ENCODE data around the gene DNMT3B. TPM values are rescaled to one million over a fixed set of nuclear protein-coding genes. Genes with fewer than 3 reads are reported as not detected.

DNMT3B gene
- total and polyA plus RNA-seq, 12 donors = 0.27 to 1.8 (median 0.68) TPM

DNA sequence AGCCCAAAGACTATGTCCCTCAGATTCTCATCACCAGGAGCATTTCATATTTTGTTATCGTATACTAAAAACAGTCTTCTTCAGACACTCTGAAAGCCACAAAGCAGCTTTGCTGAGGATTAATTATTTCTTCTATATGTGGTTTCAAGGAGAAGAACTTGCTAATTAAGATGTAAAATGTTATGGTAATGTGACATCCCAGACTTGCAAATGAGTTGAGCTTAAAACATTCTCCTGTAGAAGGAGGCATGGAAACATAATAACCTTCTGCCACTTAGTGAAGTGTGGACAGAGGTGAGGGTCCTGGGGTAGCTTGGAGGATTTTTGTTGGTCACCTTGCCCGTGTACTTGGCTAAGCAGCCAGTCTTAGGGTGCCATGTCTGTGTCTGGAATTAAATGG lies 40.9 kb downstream of the DNMT3B start:
- H3K4me3 ChIP-seq = no peak overlapping the region
- TF ChIP-seq, protein P1, sequence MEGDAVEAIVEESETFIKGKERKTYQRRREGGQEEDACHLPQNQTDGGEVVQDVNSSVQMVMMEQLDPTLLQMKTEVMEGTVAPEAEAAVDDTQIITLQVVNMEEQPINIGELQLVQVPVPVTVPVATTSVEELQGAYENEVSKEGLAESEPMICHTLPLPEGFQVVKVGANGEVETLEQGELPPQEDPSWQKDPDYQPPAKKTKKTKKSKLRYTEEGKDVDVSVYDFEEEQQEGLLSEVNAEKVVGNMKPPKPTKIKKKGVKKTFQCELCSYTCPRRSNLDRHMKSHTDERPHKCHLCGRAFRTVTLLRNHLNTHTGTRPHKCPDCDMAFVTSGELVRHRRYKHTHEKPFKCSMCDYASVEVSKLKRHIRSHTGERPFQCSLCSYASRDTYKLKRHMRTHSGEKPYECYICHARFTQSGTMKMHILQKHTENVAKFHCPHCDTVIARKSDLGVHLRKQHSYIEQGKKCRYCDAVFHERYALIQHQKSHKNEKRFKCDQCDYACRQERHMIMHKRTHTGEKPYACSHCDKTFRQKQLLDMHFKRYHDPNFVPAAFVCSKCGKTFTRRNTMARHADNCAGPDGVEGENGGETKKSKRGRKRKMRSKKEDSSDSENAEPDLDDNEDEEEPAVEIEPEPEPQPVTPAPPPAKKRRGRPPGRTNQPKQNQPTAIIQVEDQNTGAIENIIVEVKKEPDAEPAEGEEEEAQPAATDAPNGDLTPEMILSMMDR (IDR thresholded peaks at IDR 0.05) = no peak
- H3K36me3 ChIP-seq = peaks cover 0 to 68% (median 3%) of the 10 kb centered on the region in 9 donors
- intact Hi-C loops (cut with DNase I) = no loop called here
- no peaks in the 10 kb centered on the region for H3K27me3 ChIP-seq
- no peak for DNase-seq
- 98 to 99% methylated on average over 2 of the region's 2 CpGs for WGBS, 2 donors
- no peak for ATAC-seq
- H3K27ac ChIP-seq = no peak overlapping the region
- H3K4me1 ChIP-seq = no peaks in the 10 kb centered on the region
- H3K9me3 ChIP-seq = no peaks in the 10 kb centered on the region

DNA sequence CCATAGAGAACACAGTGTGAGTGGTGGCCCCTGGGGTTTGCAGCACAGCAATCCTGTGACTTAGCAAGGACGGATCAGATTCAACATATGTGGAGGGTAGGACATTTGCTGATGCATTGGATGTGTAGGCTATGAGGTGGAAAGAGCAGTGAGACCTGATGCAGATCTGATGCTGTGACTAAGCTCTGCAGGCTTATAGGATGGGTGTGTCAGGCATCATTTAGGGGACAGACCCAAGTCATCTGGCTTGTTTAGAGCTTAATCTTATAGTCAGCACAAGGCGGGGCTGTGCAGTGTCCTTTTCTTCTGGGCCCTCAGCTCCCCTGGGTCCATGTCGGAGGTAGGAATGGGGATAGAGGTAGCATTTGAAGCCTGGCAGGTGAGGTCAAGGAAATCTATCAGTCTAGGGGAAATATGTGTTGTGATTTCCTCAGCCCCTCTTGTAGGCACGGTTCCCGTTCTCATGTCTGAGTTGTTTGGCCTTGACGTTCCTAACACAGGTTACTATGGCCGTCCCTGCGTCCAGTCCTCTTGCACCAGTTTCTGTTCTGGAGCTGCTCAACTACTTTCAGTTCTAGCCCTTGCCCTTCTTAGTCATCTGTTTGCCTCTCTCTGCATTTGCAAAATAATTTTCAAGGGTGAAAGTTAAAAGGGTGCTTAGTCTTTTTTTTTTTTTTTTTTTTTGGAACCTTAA lies 42.0 kb downstream of the DNMT3B start:
- no peaks in the 10 kb centered on the region for H3K27me3 ChIP-seq
- no peak overlapping the region for H3K4me3 ChIP-seq
- peaks cover 0 to 66% (median 3%) of the 10 kb centered on the region in 9 donors for H3K36me3 ChIP-seq
- no peaks in the 10 kb centered on the region for H3K4me1 ChIP-seq
- H3K9me3 ChIP-seq = no peaks in the 10 kb centered on the region
- H3K27ac ChIP-seq = no peak overlapping the region
- DNase-seq (no peak), ATAC-seq (no peak)
- intact Hi-C loops (cut with DNase I) = no loop called here
- TF ChIP-seq, protein P1 (IDR thresholded peaks at IDR 0.05) = no peak
- WGBS, 2 donors = 94 to 99% methylated on average over 8 of the region's 8 CpGs

DNA sequence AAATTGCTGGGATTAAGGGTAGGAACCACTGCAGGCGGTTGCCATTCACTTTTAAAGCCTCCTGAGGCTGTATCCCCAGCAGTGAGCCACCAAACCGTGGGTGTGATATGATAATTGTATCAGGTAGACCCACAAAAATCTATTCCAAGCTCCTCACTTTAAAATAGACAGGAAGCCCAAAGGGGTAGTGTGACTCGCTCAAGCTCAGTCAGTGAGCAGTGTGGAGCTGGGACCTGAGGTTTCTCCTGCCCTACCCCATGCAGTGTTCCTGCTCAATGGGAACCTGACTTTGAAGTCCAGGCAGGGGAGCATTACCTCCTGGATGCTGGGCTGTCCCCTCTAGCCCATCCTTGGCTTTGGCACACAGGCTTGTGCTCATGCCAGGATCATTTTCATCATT lies 42.6 kb downstream of the DNMT3B start:
- WGBS, 2 donors = 91 to 96% methylated on average over 3 of the region's 3 CpGs
- Histone ChIP-seq H3K4me1 (no peaks in the 10 kb centered on the region), H3K27ac (no peak overlapping the region), H3K36me3 (peaks cover 0 to 60% (median 3%) of the 10 kb centered on the region in 9 donors), H3K27me3 (no peaks in the 10 kb centered on the region), H3K9me3 (no peaks in the 10 kb centered on the region), H3K4me3 (no peak overlapping the region)
- no peak for DNase-seq
- no peak for ATAC-seq
- intact Hi-C loops (cut with DNase I) = no loop called here
- TF ChIP-seq, protein P1 (IDR thresholded peaks at IDR 0.05) = no peak

DNA sequence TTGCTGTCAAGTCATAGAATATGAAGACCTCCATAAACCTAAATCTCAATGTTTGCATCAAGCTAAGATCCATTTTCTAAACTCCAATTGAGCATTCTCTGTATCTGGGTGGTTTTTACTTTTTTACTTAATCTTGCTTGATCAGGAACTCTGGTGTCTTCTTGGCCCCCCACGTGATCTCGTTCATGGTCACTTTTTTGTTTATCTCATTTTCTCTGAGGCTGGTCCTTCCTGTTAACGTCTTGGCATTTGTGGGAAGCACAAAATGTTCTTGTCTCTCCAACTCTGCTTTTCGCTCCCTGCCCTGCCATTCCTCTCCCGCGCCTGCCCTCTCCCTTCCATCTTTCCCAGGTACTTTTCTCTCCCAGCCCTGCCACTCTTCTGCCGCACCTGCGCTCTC lies 43.5 kb downstream of the DNMT3B start:
- Histone ChIP-seq H3K9me3 (no peaks in the 10 kb centered on the region), H3K36me3 (peaks cover 0 to 52% (median 3%) of the 10 kb centered on the region in 9 donors), H3K4me3 (no peak overlapping the region), H3K27me3 (no peaks in the 10 kb centered on the region), H3K4me1 (no peaks in the 10 kb centered on the region), H3K27ac (no peak overlapping the region)
- DNase-seq (no peak), ATAC-seq (no peak)
- TF ChIP-seq, protein P1 (IDR thresholded peaks at IDR 0.05) = no peak
- 90% methylated on average over 8 of the region's 8 CpGs for WGBS, 2 donors
- intact Hi-C loops (cut with DNase I) = no loop called here
